AG04450 (cell line): ENCODE results near the gene SMARCC2. TPM values are rescaled to one million over a fixed set of nuclear protein-coding genes. Genes with fewer than 3 reads are reported as not detected.

Experiments
- CTCF ChIA-PET: fragments of 300-600, 350-600 bp; formaldehyde crosslinking; extraction: SDS; loops from one replicate; lab custom pipeline; 2022; ENCODE audit warnings: antibody characterized with exemption, inconsistent platforms; lab: Charles Lee
- POLR2A ChIA-PET: fragments of 350-600 bp; formaldehyde crosslinking; extraction: SDS; loops from one replicate; lab custom pipeline; 2021; ENCODE audit warnings: antibody characterized with exemption, inconsistent platforms; lab: Yijun Ruan, JAX
- DNase-seq: peaks from one replicate; pipeline ENCODE4 v3.0.0-alpha.2; 2011; ENCODE audit warnings: low read depth, low spot score
- H3K27ac ChIP-seq: one replicate; pipeline ENCODE4 v1.5.1; 2012; ENCODE audit warnings: low read depth, low read length, control low read depth
- H3K27me3 ChIP-seq: one replicate; pipeline ENCODE4 v1.6.0; 2012; ENCODE audit warnings: low read length; ENCODE audit not compliant: control insufficient read depth, insufficient read depth
- H3K4me3 ChIP-seq: 2 replicates; pipeline ENCODE4 v1.5.1; 2011; ENCODE audit warnings: mild to moderate bottlenecking, low read depth, low read length, control low read depth
- H3K9me3 ChIP-seq: 2 replicates; pipeline ENCODE4 v1.5.1; 2012; ENCODE audit warnings: low read length; ENCODE audit not compliant: control insufficient read depth, insufficient read depth
- polyA plus RNA-seq: library from polyadenylated mRNA; depleted of rRNA; stranded (reverse); fragments of >200 nt; gene quantifications from 2 replicates; pipeline ENCODE4 v1.2.3, GENCODE V29; 2011
- TF ChIP-seq, protein P1 (sequence below): IDR thresholded peaks from 2 replicates; pipeline ENCODE4 v1.5.1; 2011; ENCODE audit warnings: low read depth, low read length, control low read depth, inconsistent platforms

The SMARCC2 gene
- polyA plus RNA-seq, 1 experiment = 90.2 TPM

DNA sequence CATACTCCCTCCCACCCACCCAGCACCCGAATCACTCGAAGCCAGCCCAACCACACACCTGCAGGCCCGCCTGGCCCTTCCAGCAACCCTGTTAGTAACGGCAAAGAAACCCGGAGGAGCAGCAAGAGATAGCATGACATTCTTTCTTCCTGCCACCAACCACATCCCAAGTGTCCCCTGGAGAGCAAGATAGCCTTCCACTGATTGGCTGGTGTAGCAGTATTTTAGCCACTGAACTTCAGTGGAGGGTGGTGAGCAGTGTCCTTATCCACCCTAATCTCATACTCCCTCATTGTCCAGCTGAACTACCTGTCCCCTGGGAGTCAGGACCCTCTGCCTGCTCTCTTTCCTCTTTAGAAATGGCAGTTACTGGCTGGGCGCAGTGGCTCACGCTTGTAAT lies 39.8 kb upstream of the SMARCC2 start:
- CTCF ChIA-PET = interaction anchor here (1.1 kb wide), 1 partner anchor 40 kb away, joined by 4 read pairs; the partner anchor contains the start of gene SMARCC2

DNA sequence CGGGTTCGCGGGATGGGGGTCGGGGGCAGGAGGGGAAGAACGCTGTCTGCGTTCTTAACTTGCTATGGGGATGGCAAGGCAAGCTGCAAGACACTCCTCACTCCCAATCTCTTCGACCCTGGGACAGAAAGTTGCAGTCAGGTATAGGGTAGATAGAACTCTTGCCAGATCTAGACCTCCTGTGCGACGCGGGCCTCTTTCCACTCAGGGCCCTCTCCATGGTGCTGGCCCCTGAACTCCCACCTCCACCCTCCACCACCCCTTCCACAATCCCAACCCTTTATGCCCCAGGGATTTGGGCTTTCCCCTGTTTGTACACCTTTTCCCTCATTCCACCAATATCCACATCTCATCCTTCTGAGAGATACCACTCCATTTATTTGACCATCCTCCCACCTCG lies 35.7 kb upstream of the SMARCC2 start:
- H3K9me3 ChIP-seq = no peaks in the 10 kb centered on the region
- CTCF ChIA-PET = interaction anchor here (1.2 kb wide), 1 partner anchor 36 kb away, joined by 3 read pairs; the partner anchor contains the start of gene SMARCC2
- TF ChIP-seq, protein P1, sequence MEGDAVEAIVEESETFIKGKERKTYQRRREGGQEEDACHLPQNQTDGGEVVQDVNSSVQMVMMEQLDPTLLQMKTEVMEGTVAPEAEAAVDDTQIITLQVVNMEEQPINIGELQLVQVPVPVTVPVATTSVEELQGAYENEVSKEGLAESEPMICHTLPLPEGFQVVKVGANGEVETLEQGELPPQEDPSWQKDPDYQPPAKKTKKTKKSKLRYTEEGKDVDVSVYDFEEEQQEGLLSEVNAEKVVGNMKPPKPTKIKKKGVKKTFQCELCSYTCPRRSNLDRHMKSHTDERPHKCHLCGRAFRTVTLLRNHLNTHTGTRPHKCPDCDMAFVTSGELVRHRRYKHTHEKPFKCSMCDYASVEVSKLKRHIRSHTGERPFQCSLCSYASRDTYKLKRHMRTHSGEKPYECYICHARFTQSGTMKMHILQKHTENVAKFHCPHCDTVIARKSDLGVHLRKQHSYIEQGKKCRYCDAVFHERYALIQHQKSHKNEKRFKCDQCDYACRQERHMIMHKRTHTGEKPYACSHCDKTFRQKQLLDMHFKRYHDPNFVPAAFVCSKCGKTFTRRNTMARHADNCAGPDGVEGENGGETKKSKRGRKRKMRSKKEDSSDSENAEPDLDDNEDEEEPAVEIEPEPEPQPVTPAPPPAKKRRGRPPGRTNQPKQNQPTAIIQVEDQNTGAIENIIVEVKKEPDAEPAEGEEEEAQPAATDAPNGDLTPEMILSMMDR = no peak
- H3K27me3 ChIP-seq = no peaks in the 10 kb centered on the region
- H3K4me3 ChIP-seq = peak overlapping the region; percentile 82
- no peak overlapping the region for H3K27ac ChIP-seq
- POLR2A ChIA-PET = no interaction called here
- no peak for DNase-seq

More for the DNA sequence above, 39.8 kb upstream of the SMARCC2 start:
- H3K27me3 ChIP-seq = no peaks in the 10 kb centered on the region
- no peak for DNase-seq
- POLR2A ChIA-PET = no interaction called here
- H3K9me3 ChIP-seq = no peaks in the 10 kb centered on the region
- TF ChIP-seq, protein P1 = no peak
- no peak overlapping the region for H3K27ac ChIP-seq
- no peak overlapping the region for H3K4me3 ChIP-seq

GRCh38 chr12:56224102-56224701 lies 34.9 kb upstream of the SMARCC2 start, which contains the start of gene NABP2:
Gene NABP2, plus strand, starts transcription at chr12:56224342. Its CDS starts 515 bp downstream, at chr12:56224857.
- ChIA-PET POLR2A (no interaction called here), CTCF (interaction anchor here (0.6 to 4.2 kb wide), 2 partner anchors 15 to 34 kb away, joined by 5 to 73 read pairs; partner anchors contain the start of gene SMARCC2)
- Histone ChIP-seq H3K9me3 (no peaks in the 10 kb centered on the region), H3K27ac (peak within 1 kb of the TSS; percentile 73), H3K4me3 (peak within 1 kb of the TSS; percentile 82), H3K27me3 (no peaks in the 10 kb centered on the region)
- TF ChIP-seq, protein P1 = peak; percentile 82
- DNase-seq = peak; percentile 92

- TF ChIP-seq, protein P1 = no peak
- POLR2A ChIA-PET = no interaction called here
- no peak for DNase-seq
- H3K9me3 ChIP-seq = no peaks in the 10 kb centered on the region
- no peaks in the 10 kb centered on the region for H3K27me3 ChIP-seq
- CTCF ChIA-PET = interaction anchor here (0.6 to 4.2 kb wide), 2 partner anchors 14 to 33 kb away, joined by 5 to 73 read pairs; partner anchors contain the start of gene SMARCC2
- peak overlapping the region; percentile 73 for H3K27ac ChIP-seq
- peak overlapping the region; percentile 37; the same call in 1 of the 2 replicates for H3K4me3 ChIP-seq
These were observed 34.4 kb upstream of the SMARCC2 start for GRCh38 chr12:56223571-56224101.

DNA sequence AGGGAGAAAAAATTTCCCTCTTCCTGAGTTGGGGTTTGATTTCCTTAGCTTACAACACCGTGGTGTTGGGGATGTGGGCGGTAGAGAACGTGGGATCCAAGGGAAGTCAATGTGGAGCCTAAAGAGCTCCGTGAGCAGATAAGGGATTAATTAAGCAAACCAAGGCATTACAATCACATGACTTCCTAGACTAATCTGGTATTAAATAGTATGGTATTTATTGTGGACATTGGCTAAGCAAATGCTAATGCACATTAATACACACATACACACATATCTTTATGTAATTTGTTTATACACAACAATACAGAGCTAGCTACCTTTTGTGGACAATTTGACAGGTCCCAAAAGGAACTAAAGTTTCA lies 33.2 kb upstream of the SMARCC2 start:
- DNase-seq = no peak
- Histone ChIP-seq H3K27me3 (no peaks in the 10 kb centered on the region), H3K9me3 (no peaks in the 10 kb centered on the region), H3K4me3 (peak overlapping the region; percentile 91), H3K27ac (peak overlapping the region; percentile 96)
- CTCF ChIA-PET = interaction anchor here (0.9 to 4.2 kb wide), 11 partner anchors 9 to 103 kb away, joined by 3 to 73 read pairs (median 5); partner anchors contain the start of genes ANKRD52, SMARCC2 and ZC3H10
- POLR2A ChIA-PET = interaction anchor here (1.3 to 2.9 kb wide), 9 partner anchors 11 to 136 kb away, joined by 5 to 30 read pairs (median 9); partner anchors contain the start of genes MYL6, SMARCC2 and ZC3H10
- TF ChIP-seq, protein P1 = no peak
